ENCODE results near the gene OR2AT4. TPM values are rescaled to one million over a fixed set of nuclear protein-coding genes. Genes with fewer than 3 reads are reported as not detected.

OR2AT4 gene
- total RNA-seq, 1 experiment from 2014 or later, result not detected

DNA sequence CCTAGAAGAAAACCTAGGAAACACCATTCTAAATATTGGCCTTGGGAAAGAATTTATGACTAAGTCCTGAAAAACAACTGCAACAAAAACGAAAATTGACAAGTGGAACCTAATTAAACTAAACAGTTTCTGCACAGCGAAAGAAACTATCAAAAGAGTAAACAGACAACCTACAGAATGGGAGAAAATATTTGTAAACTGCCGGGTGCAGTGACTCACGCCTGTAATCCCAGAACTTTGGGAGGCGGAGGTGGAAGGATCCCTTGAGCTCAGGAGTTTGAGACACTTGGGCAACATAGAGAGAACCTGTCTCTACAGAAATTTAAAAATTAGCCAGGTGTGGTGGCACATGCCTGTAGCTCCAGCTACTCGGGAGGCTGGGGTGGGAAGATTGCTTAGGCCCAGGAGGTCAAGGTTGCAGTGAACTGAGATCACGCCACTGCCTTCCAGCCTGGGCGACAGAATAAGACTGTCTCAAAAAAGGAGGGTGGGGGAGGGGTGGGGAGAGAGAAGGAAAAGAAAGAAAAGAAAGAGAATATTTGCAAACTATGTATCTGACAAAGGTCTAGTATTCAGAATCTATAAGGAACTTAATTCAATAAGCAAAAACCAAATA lies 14.0 kb downstream of the OR2AT4 start:
- no peak overlapping the region for H3K4me3 ChIP-seq
- no peaks in the 10 kb centered on the region; the same call in 1 of the 2 replicates for H3K27me3 ChIP-seq
- H3K36me3 ChIP-seq, result no peaks in the 10 kb centered on the region
- H3K9me3 ChIP-seq, result no peaks in the 10 kb centered on the region
- DNase-seq, result no peak

DNA sequence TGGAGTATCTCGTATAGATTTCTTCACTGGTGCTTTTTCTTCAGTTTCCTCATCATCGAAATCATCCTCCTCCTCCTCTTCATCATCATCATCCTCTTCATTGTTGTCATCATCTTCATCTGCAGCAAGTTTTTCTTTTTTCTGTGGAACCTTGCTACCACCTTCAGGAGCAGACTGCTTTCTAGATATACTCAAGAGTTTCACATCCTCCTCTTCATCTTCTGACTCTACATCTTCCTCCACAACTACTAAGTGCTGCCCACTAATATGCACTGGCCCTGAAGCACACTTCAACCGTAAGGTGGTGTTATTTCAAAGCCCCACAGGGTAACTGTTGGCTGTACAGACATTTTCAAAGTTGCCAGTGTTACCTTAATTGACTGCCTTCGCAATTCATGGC lies 17.1 kb downstream of the OR2AT4 start:
- no peak overlapping the region for H3K4me3 ChIP-seq
- no peaks in the 10 kb centered on the region for H3K36me3 ChIP-seq
- no peaks in the 10 kb centered on the region for H3K9me3 ChIP-seq
- H3K27me3 ChIP-seq, result no peaks in the 10 kb centered on the region
- no peak for DNase-seq

- Histone ChIP-seq H3K36me3 (no peaks in the 10 kb centered on the region), H3K9me3 (no peaks in the 10 kb centered on the region), H3K27me3 (peaks cover 3% of the 10 kb centered on the region; the same call in 1 of the 2 replicates), H3K4me3 (no peak overlapping the region)
- peak; percentile 8 for DNase-seq
Observed at GRCh38 chr11:75078233-75078632, 18.4 kb downstream of the OR2AT4 start.

GRCh38 chr11:75077316-75077715 lies 19.4 kb downstream of the OR2AT4 start:
- Histone ChIP-seq H3K4me3 (no peak overlapping the region), H3K27me3 (peaks cover 8% of the 10 kb centered on the region; the same call in 1 of the 2 replicates), H3K36me3 (no peaks in the 10 kb centered on the region), H3K9me3 (no peaks in the 10 kb centered on the region)
- DNase-seq, result no peak

DNA sequence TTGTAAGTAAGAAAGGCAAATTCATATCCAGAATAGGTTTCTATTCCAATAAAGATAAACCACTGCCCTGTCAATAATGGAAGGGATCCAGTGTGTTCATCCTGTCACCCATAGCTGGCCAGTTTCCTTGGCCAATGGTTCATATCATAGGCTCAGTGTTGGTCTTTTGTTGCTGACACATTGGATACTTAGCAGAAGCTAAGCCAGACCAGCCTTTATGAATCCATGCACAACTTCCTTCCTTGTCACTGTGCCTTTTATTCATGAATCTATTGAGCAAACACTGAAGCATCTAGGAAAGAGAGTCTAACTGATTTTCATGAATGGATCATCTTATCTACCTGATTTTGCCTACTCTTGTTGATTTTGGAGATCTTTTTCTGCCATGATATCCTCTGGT lies 20.0 kb downstream of the OR2AT4 start:
- no peaks in the 10 kb centered on the region for H3K36me3 ChIP-seq
- no peaks in the 10 kb centered on the region for H3K9me3 ChIP-seq
- DNase-seq, result no peak
- H3K4me3 ChIP-seq, result no peak overlapping the region
- H3K27me3 ChIP-seq, result peaks cover 8% of the 10 kb centered on the region; the same call in 1 of the 2 replicates

DNA sequence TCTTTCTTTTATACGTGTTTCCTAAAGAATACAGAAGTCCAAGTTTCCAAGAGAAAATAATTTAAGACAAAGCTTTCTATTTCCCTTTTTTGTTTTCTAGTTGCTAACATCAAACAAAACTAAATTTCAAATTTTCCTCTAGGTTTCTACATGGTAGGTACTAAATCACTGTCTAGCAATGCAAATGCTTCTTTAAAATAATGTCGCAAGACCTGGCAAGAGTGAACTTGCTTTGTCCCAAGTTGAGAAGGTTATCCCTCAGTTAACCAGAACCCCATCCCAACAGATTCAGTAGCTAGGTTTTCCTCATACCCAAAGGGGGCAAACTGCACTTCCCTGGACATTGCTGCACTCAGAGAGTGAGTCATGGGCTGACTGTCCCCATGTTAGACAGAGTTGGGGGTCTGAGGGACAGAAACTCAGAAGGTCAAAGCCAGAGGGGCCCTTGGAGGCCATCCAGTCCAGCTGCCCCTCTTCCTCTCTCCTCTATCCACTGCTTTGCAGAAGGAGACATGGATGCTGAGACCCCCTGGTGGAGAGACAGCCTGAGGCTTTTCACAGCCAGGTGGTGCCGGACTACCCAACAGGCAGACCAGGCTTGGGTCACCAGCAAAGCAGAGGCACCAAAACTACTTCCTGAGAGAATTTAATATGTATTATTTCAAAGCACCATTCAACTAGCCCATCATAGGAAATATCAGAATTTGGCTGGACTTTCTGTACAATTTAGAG lies 23.1 kb downstream of the OR2AT4 start:
- Histone ChIP-seq H3K9me3 (no peaks in the 10 kb centered on the region; the same call in 1 of the 2 replicates), H3K36me3 (no peaks in the 10 kb centered on the region), H3K27me3 (peaks cover 8% of the 10 kb centered on the region; the same call in 1 of the 2 replicates), H3K4me3 (no peak overlapping the region)
- DNase-seq, result no peak

- no peak for DNase-seq
- Histone ChIP-seq H3K36me3 (no peaks in the 10 kb centered on the region), H3K27me3 (peaks cover 8% of the 10 kb centered on the region; the same call in 1 of the 2 replicates), H3K4me3 (no peak overlapping the region), H3K9me3 (no peaks in the 10 kb centered on the region; the same call in 1 of the 2 replicates)
Observed at GRCh38 chr11:75072582-75072981, 24.1 kb downstream of the OR2AT4 start.

DNA sequence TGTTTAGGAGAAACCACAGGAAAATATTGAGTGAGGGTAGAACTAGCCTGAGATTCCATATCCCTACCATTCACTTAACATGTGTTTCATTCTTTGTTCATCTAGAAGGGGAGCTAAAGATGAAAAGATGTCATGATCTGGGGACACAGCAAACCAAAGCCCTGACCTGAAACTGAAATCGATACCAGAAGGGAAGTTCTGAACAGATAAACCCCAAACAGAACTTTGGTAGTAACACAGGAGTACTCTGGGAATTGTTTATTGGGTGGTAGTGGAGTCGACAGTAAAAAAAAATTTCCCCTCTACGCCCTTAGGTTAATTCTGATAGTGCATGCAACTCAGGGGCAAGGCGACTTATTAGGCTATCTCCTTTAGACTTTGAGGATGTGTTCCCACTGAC lies 27.2 kb downstream of the OR2AT4 start:
- no peak for DNase-seq
- peaks cover 10% of the 10 kb centered on the region; the same call in 1 of the 2 replicates for H3K27me3 ChIP-seq
- no peak overlapping the region for H3K4me3 ChIP-seq
- H3K36me3 ChIP-seq, result no peaks in the 10 kb centered on the region
- no peaks in the 10 kb centered on the region; the same call in 1 of the 2 replicates for H3K9me3 ChIP-seq

GRCh38 chr11:75068993-75069392 lies 27.7 kb downstream of the OR2AT4 start:
- H3K27me3 ChIP-seq, result peaks cover 10% of the 10 kb centered on the region; the same call in 1 of the 2 replicates
- DNase-seq, result no peak

GRCh38 chr11:75068559-75068958 lies 28.1 kb downstream of the OR2AT4 start:
- Histone ChIP-seq H3K4me3 (no peak overlapping the region), H3K36me3 (no peaks in the 10 kb centered on the region), H3K9me3 (no peaks in the 10 kb centered on the region; the same call in 1 of the 2 replicates), H3K27me3 (peaks cover 9% of the 10 kb centered on the region; the same call in 1 of the 2 replicates)
- no peak for DNase-seq

More at GRCh38 chr11:75068993-75069392, 27.7 kb downstream of the OR2AT4 start:
- Histone ChIP-seq H3K9me3 (no peaks in the 10 kb centered on the region; the same call in 1 of the 2 replicates), H3K4me3 (no peak overlapping the region), H3K36me3 (no peaks in the 10 kb centered on the region)

DNA sequence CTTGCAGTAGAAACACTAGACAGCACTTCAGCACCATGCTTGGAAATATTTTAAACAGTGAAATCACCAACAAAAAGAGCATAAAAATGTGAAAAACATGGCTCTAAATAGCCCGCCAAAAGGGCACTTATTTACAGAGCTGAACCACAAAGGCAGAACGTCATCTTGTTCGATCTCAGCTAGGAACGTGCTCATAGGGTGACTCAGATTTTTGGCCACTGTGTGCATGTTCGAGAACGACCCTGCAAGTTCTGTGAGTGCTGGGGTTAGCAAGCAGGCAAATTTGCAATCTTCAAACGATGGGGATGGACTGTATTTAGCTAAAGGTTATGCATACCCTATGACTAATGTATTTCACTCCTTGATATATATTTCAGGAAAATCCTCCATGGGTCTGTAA lies 30.6 kb downstream of the OR2AT4 start:
- peak; percentile 30 for DNase-seq
- H3K36me3 ChIP-seq, result no peaks in the 10 kb centered on the region
- H3K4me3 ChIP-seq, result no peak overlapping the region
- no peaks in the 10 kb centered on the region; the same call in 1 of the 2 replicates for H3K9me3 ChIP-seq
- 0 out of 2 replicates have a peak, but pooled peaks cover 2% of the 10 kb centered on the region for H3K27me3 ChIP-seq

GRCh38 chr11:75063741-75064314 lies 32.8 kb downstream of the OR2AT4 start:
- H3K9me3 ChIP-seq, result no peaks in the 10 kb centered on the region; the same call in 1 of the 2 replicates
- H3K36me3 ChIP-seq, result no peaks in the 10 kb centered on the region
- 0 out of 2 replicates have a peak, but pooled peaks cover 2% of the 10 kb centered on the region for H3K27me3 ChIP-seq
- no peak overlapping the region for H3K4me3 ChIP-seq
- DNase-seq, result no peak

- Histone ChIP-seq H3K9me3 (no peaks in the 10 kb centered on the region), H3K4me3 (no peak overlapping the region), H3K27me3 (no peaks in the 10 kb centered on the region), H3K36me3 (no peaks in the 10 kb centered on the region)
- no peak for DNase-seq
Observed at GRCh38 chr11:75059299-75059698, 37.4 kb downstream of the OR2AT4 start.

GRCh38 chr11:75056814-75057213 lies 39.9 kb downstream of the OR2AT4 start:
- no peak for DNase-seq
- no peaks in the 10 kb centered on the region for H3K36me3 ChIP-seq
- H3K27me3 ChIP-seq, result no peaks in the 10 kb centered on the region
- no peak overlapping the region for H3K4me3 ChIP-seq
- peaks cover 14% of the 10 kb centered on the region for H3K9me3 ChIP-seq

- DNase-seq, result no peak
Observed at GRCh38 chr11:75055511-75055910, 41.2 kb downstream of the OR2AT4 start.

DNA sequence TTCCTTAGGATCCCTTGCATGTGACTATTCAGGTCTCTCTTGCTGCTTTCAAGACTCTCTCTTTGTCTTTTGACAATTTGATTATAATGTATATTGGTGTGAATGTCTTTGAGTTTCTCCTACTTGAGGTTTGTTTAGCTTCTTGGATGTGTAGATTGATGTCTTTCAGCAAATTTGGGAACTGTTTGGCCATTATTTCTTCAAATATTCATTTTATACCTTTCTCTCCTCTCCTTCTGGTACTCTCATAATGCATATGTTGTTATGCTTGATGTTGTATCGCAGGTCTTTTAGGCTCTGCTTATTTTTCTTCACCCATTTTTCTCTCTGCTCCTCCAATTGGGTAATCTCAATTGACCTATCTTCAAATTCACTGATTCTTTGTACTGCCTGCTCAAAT lies 44.2 kb downstream of the OR2AT4 start:
- Histone ChIP-seq H3K36me3 (no peaks in the 10 kb centered on the region), H3K27me3 (no peaks in the 10 kb centered on the region), H3K4me3 (no peak overlapping the region), H3K9me3 (peaks cover 14% of the 10 kb centered on the region)
- DNase-seq, result no peak

More at GRCh38 chr11:75055511-75055910, 41.2 kb downstream of the OR2AT4 start:
- H3K36me3 ChIP-seq, result no peaks in the 10 kb centered on the region
- H3K4me3 ChIP-seq, result no peak overlapping the region
- no peaks in the 10 kb centered on the region for H3K27me3 ChIP-seq
- H3K9me3 ChIP-seq, result peaks cover 14% of the 10 kb centered on the region

DNA sequence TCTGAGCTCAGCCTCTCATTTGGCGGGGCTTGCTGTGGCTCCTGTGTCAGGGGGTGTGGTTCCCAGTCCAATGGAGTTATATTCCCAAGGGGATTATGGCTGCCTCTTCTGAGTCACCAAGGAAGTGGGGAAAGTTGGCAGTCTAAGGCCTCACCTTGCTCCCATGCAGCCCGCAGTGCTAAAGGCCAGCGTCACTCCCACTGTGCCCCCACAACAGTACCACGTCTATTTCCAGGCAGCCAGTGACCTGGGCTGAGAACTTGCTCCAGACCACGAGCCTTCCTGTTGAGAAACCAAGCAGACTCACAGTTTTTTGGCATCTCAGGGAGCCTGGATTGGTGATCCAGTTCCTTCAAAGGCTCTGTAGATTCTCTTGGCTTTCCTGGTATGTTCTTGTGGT lies 45.6 kb downstream of the OR2AT4 start:
- Histone ChIP-seq H3K36me3 (no peaks in the 10 kb centered on the region), H3K27me3 (no peaks in the 10 kb centered on the region), H3K4me3 (no peak overlapping the region), H3K9me3 (peaks cover 14% of the 10 kb centered on the region)
- no peak for DNase-seq

All from MG63 (cell line).